Ecto neural progenitor cell (in vitro differentiated cells): ENCODE results near the gene TUBB6.
A peak's percentile ranks its signal among the peaks of the same experiment; 100 is the strongest.

Experiments
- DNase-seq: peaks from one replicate; pipeline ENCODE4 v3.0.0-alpha.2; 2018; ENCODE audit warnings: low spot score

TUBB6 gene

GRCh38 chr18:12291161-12291560, 16.9 kb upstream of the TUBB6 start:
- no peak for DNase-seq

DNA sequence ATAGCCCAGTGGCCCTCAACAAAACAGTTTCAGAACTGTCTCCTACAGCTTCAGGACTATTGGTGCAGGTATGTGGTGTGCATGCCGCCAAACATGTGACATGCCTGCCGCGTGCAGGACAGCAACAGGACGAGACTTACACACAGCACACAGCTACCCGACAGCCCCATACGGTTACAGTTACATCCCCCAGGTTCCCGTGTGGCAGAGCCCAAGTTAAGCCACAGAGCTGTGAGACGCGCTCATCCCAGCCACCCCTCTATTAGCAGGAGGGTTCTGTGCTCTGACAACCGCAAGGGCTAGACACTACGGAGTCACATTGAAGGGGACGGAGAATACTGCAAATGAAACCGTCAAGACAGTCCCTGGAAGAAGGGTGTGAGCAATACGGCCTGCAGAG, 16.4 kb upstream of the TUBB6 start:
- no peak for DNase-seq

GRCh38 chr18:12293831-12294230, 14.2 kb upstream of the TUBB6 start:
- no peak for DNase-seq

DNA sequence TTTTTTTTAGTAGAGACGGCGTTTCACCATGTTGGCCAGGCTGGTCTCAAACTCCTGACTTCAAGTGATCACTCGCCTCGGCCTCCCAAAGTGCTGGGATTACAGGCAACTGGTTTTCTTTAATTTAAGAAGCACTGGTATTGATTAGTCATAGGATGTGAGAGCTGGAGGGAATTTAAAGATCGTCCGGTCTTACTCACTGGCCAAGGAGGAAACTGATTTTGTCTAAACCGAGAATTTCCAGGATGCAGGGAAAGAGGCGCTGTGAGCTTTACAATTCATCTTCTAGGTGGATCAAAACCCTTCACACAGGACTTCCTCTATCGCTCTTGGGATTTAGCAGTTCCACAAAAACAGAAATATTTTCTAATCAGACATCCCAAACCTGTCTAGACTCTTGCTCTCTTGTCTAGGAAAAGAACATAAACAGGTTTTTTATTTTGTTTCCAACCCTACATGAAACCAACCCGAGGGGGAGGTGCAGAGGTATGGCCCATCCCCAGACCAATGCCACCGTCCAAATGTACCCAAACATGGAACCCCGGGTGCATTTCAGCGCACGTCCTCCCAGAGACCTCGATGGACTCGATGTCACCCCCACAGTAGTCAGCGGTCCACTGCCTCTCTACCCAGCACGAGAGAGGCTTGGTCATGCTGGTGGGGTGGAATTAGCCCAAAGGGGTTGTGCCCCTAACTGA, 12.5 kb upstream of the TUBB6 start:
- no peak for DNase-seq

DNA sequence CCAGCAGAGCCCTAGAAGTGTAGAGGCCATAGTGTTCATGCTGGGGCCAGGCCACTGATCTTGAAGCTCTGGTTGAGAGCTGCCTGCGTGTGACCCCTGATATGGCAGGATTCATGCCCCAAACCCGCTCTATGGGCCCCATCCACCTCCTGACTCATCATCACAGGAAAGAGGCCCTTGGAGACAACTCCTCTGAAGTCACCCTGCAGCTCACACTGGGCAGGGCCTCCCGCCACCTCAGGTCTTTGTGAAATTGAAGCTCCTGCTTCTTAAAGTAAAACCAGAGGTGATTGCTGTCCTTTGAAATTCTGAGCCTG, 12.0 kb upstream of the TUBB6 start:
- DNase-seq = no peak

DNA sequence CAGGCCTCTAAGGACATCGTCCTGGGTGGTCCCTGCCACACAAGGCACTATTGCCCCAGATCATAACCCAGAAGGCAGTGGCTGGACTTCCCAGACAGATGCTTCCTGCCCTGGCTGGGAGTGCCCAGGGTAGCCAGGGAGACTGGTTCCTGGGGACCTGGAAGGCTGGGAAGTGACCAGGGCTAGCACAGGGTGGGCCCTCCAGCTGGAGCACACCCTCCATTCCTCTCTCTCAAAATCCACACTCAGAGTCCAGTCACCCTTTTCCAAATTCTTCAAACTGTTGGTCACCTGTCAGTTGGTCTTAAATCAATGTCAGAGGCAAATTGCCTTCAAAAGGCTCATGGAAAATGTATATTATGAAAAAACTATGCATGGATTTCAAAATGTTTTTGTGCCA, 11.6 kb upstream of the TUBB6 start:
- DNase-seq = no peak

DNA sequence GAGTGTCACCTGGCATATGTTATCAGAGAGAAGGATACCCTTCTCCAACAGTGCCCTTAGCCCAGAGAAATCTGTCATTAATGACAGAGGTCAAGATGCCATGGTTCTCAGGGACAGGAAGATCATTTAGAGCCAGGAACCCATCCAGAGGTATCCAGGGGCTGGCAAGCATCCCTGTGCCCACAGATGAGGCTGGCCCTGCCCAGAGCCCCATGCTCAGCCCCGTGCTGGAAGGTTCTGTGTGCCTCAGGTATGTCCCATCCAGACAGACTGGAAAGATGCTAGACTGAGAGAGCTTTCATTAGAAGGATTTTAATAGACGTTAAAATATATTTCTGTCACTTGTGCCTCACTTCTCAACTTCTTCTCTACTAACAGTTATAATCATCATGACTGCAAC, 8.2 kb upstream of the TUBB6 start:
- DNase-seq = no peak

- no peak for DNase-seq
Measured at GRCh38 chr18:12301263-12302005, 6.6 kb upstream of the TUBB6 start.

- DNase-seq = no peak
Measured at GRCh38 chr18:12302391-12303147, 5.5 kb upstream of the TUBB6 start.

DNA sequence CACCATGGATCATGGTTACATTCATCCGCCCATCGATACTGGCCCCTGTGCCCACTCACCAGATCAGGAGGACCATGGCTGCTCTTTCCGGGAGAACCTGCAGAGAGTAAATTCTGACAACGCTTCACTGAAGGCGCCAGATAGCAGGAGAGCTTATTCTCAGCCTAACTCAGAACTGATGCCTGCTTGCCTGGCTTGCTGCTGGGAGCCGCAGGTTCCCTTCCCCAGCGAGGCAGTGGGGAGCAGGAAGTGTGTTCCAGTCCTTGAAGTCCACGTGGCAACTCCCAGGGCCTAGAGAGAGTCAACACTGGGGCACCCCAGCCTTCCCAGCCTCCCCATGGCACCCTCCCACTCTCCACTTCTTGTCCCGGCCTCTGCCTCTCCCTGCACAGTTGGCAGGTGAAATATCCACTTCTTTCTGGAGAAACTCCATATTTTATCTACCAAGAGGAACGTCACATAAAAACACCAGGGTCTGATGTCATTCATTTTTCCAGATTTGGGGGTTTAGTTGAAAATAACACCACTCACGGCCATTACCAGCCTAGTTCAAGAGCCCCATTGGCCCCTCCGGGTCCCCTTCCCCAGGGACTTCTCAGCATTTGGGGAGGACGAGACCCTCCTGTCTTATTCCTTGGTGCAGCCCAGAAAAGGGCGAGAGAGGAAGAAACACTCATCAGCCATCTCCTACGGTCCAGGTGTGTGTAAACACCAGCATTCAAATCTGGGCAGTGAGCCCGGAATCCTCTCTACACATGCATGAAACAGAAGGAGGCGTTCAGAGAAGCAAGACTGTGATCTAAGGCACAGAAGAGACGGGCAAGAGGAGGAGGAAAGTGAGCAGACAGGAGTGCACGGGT, 3.5 kb upstream of the TUBB6 start:
- DNase-seq = no peak

DNA sequence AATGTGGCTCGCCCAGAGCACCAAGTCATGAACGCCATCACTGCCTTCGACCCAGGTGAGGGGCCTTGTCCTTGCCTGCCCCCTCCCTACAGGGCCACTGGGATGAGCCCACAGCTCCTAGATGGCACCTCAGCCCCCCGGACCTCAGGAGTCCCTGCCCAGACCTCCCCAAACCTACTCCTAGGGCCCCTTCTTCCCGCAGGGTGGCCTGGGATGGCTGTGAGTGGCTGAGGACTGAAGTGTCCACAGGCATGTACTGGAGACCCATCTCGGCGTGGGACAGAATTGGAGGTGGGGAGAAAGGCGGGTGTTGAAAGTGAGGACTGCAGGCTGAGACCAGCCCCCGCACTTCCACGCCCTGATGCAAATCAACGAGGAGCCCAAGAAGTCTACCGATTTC, 2.8 kb upstream of the TUBB6 start:
- DNase-seq = no peak

DNA sequence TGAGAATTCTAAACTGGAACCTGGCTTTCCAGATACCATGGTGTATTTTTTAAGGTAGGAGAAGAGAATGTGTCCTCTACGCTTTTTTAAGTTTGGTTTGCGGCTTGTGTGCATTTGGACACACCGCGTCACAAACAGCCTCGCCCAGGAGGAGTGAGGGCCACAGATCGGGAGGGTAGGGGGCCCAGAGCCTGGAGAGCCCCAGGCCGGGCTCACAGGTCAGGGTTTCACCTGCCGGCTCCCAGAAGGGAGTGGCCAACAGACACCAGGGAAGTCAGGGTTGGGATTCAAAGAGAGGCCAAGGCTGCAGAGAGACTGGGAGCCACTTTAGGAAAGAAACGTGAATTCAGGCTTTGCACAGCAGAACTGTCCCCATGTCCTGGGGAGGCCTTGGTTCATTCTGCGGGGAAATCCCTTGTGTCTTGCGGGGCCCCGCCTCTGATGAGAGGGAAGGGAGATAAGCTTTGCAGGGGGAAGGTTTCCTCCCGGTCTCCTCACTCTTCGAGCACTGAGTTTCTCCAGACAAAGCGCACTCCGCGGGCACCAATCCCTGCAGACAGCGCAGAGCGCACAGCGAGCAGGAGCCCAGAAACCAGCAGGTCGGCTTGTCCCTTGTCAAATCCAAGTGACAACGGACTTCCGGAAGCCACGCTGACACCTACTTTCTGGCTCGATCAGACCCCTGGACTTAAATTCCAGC, 2.0 kb upstream of the TUBB6 start:
- DNase-seq = peak; percentile 65

DNA sequence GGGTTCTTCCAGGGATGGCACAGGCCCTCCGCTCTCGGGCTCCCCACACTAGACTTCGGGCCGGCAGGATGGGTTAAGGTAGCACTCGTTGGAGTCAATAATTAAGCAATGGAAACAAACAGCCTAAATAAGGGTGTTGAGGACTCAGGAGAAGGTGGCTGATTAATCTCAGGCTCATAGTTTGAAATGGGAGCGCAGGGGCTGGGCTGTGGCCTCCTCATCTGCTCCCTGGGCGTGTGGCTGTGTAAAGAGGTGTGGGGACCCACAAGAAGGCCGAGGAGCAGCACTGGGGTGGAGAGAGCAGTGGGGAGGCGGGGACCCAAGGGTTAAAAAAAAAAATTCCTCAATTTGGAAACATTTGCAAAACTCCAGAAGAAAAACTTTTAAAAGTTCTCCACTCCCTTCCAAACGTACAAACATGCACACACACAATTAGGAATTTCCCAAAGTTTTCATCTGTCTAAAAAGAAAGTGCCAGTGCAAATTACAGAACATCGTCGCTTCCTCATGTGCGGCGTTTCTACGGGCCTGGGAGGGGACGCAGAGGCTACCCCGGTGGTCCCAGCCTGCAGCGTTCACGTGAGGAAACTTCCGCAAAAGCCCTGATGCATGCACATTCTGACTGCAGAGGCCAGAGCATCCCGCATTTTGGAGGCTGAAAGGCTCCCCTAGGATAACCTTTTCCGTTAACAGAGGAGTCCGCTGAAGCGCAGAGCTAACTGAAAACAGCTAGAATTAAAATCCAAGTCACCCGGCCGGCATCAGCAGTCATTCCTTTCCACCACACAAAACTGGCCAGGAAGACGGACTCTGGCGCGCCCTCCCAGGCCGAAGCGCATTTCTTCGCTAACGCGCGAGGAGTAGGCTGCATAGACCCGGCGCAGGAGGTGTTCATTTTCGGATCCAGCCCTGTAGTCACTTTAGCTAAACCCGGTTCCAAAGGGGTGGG, 1.0 kb upstream of the TUBB6 start:
- peak; percentile 70 for DNase-seq

DNA sequence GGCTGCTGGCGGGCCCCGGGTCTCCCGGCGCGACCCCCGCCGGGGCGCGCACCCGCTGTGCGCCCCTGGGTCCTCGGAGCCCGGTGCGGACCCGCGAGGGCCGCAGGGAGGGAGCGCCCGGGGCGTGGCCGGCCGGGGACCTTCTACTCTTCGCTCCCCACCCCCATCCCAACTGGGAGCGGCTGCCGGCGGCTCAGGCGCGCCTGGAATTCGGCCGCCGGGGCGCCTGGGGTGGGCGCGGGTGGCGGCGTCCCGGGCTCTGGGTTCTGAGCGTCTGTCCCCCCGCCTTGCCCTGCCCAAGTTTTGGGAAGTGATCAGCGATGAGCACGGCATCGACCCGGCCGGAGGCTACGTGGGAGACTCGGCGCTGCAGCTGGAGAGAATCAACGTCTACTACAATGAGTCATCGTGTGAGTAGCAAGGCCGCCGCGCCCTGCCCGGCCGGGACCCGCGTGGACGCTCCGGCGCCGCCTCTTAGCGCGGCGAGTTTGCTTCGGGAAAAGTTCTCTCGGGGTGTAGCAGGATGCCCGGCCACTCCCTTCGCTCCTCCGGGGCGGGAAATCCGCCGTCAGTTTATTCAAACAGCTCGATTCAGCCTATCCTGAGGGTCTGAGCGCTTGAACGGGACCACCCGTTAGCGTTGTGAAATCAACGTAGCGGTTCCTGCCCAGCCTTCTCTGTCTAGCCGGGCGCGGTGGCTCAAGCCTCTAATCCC, 502 bp downstream of the TUBB6 start:
- peak; percentile 85 for DNase-seq

DNA sequence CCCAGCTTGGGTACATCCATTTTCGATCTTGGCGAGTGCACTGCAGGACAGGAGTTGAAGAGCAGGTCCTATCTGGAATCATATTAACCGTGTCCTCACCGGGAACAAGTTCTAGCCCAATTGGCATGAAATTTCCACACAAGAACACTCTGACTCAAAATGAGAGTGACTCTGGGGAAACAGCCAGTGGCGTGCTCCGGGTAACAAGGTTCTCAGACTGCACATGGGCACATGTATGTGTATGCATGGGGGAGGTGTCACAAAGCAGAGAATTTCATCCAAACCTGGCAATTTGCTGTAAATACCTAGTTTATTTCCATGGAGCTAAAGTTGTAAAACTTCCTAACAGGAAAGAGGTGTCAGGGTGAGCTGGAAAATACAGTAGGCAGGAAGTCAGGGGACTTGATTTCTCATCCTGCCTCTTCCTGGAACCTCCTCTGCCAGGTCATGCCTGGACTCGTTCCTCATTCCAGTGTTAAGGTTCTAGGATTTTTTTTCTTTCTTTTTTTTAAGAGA, 1.7 kb downstream of the TUBB6 start:
- no peak for DNase-seq

DNA sequence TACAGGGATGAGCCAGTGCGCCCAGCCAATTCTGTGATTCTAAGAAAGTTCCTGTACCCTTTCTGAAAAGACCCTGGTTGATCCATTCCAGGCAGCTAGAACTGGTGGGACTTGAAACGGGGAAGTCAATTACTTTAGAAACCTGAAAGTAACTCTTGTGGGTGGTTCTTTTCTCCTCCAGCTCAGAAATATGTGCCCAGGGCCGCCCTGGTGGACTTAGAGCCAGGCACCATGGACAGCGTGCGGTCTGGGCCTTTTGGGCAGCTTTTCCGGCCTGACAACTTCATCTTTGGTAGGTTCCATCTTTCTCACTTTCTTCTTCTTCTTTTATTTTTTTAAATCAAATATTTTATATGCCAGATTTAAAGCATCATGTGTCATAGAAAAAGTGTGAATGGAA, 2.7 kb downstream of the TUBB6 start:
- DNase-seq = no peak

- DNase-seq = no peak
Measured at GRCh38 chr18:12312976-12313375, 4.9 kb downstream of the TUBB6 start.

DNA sequence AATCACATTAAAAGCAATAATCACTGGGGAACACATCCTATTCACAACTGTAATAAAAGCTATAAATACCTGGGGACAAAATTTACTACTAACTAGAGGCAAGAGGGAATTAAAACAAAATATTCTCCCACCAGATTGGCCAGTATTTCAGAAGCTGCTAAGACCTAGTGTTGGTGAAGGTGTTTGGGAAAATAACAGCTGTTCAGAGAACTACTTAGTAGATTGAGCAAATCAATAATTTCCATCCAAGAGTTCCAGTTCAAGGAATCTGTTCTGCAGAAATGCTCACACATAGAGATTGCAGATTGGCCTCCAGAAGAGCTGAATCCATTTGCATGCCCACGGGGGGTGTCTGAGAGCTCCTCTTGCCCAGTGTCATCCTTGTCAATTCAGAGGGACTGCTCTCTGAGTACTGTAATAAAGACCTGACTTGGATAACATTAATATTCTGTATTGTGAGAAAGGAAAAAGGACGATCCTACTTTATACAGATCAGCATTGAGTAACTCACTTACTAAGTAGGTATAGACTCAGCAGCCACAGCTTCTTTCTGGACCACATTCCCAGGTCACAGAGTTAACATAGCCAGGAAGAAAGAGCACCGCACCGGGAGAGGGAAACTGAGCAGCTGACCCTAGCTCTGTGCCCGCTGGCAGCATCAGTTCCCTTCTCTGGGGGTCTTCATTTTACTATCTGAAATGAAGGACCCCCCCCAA, 5.6 kb downstream of the TUBB6 start:
- no peak for DNase-seq
